ELF-1 (cell line): Measurements from ENCODE around the gene SDR39U1.

Source experiments
- DNase-seq: peaks from one replicate; pipeline ENCODE4 v3.0.0-alpha.2; 2016; ENCODE audit warnings: low read depth, low spot score

Gene SDR39U1

GRCh38 chr14:24390701-24391468, 51.7 kb downstream of the SDR39U1 start:
- DNase-seq: no peak
